GM18870 (cell line): ENCODE data around the gene TPPP.

ENCODE experiments used
- ATAC-seq: cut with Tn5 transposase; IDR thresholded peaks from one replicate; pipeline ENCODE4 v1.9.1; 2021; ENCODE audit warnings: moderate library complexity; ENCODE audit not compliant: unreplicated experiment

Gene TPPP

GRCh38 chr5:647727-648126 is 45.4 kb downstream of the TPPP start:
- no peak for ATAC-seq

- ATAC-seq: no peak
Measured at GRCh38 chr5:647311-647710, 45.8 kb downstream of the TPPP start.

GRCh38 chr5:646396-647201 is 46.6 kb downstream of the TPPP start:
- ATAC-seq: no peak

- ATAC-seq: no peak
Measured at GRCh38 chr5:645421-645820, 47.7 kb downstream of the TPPP start.

- no peak for ATAC-seq
Measured at GRCh38 chr5:644971-645370, 48.2 kb downstream of the TPPP start.

GRCh38 chr5:644509-644908 is 48.6 kb downstream of the TPPP start:
- no peak for ATAC-seq

- ATAC-seq: peak; percentile 78
Measured at GRCh38 chr5:643811-644271, 49.3 kb downstream of the TPPP start.

GRCh38 chr5:643351-643801 is 49.8 kb downstream of the TPPP start:
- ATAC-seq: no peak

- ATAC-seq: no peak
Measured at GRCh38 chr5:642481-642880, 50.7 kb downstream of the TPPP start.

GRCh38 chr5:641331-641765 is 51.8 kb downstream of the TPPP start:
- no peak for ATAC-seq

GRCh38 chr5:640461-641330 is 52.5 kb downstream of the TPPP start:
- no peak for ATAC-seq

- no peak for ATAC-seq
Measured at GRCh38 chr5:639584-640213, 53.5 kb downstream of the TPPP start.

- ATAC-seq: no peak
Measured at GRCh38 chr5:639253-639530, 54.0 kb downstream of the TPPP start.

GRCh38 chr5:638501-639252 is 54.5 kb downstream of the TPPP start:
- no peak for ATAC-seq

GRCh38 chr5:637581-638450 is 55.3 kb downstream of the TPPP start:
- ATAC-seq: no peak

- ATAC-seq: no peak
Measured at GRCh38 chr5:636951-637350, 56.2 kb downstream of the TPPP start.

GRCh38 chr5:635306-636055 is 57.7 kb downstream of the TPPP start:
- no peak for ATAC-seq

GRCh38 chr5:634191-634590 is 59.0 kb downstream of the TPPP start:
- no peak for ATAC-seq

GRCh38 chr5:633501-633955 is 59.6 kb downstream of the TPPP start:
- no peak for ATAC-seq
